Measurements from ENCODE around the gene ARPC2. TPM values are rescaled to one million over a fixed set of nuclear protein-coding genes. Genes with fewer than 3 reads are reported as not detected.

Gene ARPC2
- total and polyA plus RNA-seq, 2 of the 13 experiments (the other 11 are each of a cell fraction or from before 2014, with no cell fraction given): 168 to 303 TPM

DNA sequence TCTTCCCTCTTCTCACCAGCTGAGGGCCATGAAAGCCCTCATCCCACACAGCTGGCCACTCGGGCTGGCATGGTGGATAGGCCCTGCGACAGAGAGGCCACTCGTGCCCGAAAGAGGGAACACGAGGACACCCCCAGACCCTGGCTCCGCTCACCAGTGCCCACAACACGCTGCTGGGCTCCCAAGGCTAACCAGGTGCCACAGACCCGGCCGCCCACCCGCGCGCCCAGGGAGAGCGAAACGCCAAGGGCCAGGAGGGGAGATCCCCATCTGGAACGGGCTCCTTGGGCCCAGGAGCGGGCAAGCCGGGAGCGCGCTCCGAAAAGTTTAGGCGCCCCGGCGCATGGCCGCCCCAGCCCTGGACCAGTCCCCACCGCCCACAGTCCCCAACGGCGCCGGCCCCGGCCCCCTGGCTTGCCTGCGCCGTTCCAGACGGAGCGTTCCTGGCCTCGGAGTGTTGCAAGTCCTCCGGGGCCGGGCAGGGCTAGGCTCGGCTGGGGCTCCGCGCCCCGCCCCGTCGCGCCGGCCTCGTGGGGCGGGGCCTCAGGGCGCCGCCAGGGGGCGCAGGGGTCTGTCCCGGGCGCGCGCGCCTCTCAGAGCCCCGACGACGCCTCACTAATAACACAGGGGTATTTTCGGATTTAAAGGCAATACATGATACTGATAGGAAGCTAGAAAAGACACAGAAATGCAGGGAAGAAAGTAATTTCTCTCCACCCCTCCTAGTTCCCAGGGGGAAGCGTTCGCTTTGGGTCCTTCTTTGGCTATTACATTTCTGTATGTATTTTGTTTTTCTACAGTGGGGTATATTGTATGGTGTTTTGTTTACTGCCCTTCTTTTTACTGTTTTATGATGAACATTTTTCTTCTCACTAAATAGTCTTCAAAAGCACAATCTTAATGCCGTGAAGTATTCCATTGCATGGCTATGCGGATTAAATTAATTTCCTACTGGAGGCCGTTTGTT is 75.3 kb downstream of the ARPC2 start, which contains the start of gene TMBIM1 (continued):
- TF ChIP-seq FOSL2 (CRISPR knock-in tag; IDR thresholded peaks at IDR 0.05) (peak; percentile 21; the same call in 1 of the 2 replicates), SP4 (CRISPR knock-in tag; IDR thresholded peaks at IDR 0.05) (peak; percentile 82), ZBTB8A (CRISPR knock-in tag; IDR thresholded peaks at IDR 0.05; ENCODE audit: borderline replicate concordance, low read depth) (no peak), ZNF230 (CRISPR knock-in tag; IDR thresholded peaks at IDR 0.05) (no peak; the same call in 1 of the 2 replicates), ZNF253 (CRISPR knock-in tag; IDR thresholded peaks at IDR 0.05; ENCODE audit: borderline replicate concordance) (no peak; the same call in 1 of the 2 replicates), STAT5B (CRISPR knock-in tag; IDR thresholded peaks at IDR 0.05) (no peak), SIN3A (IDR thresholded peaks at IDR 0.05; ENCODE audit: borderline replicate concordance, low read depth, low read length) (peak; percentile 61; the same call in 1 of the 2 replicates)
- TF ChIP-seq, protein P1, sequence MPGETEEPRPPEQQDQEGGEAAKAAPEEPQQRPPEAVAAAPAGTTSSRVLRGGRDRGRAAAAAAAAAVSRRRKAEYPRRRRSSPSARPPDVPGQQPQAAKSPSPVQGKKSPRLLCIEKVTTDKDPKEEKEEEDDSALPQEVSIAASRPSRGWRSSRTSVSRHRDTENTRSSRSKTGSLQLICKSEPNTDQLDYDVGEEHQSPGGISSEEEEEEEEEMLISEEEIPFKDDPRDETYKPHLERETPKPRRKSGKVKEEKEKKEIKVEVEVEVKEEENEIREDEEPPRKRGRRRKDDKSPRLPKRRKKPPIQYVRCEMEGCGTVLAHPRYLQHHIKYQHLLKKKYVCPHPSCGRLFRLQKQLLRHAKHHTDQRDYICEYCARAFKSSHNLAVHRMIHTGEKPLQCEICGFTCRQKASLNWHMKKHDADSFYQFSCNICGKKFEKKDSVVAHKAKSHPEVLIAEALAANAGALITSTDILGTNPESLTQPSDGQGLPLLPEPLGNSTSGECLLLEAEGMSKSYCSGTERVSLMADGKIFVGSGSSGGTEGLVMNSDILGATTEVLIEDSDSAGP (CRISPR knock-in tag; IDR thresholded peaks at IDR 0.05; ENCODE audit: borderline replicate concordance): peak; percentile 88
- TF ChIP-seq, protein P2, sequence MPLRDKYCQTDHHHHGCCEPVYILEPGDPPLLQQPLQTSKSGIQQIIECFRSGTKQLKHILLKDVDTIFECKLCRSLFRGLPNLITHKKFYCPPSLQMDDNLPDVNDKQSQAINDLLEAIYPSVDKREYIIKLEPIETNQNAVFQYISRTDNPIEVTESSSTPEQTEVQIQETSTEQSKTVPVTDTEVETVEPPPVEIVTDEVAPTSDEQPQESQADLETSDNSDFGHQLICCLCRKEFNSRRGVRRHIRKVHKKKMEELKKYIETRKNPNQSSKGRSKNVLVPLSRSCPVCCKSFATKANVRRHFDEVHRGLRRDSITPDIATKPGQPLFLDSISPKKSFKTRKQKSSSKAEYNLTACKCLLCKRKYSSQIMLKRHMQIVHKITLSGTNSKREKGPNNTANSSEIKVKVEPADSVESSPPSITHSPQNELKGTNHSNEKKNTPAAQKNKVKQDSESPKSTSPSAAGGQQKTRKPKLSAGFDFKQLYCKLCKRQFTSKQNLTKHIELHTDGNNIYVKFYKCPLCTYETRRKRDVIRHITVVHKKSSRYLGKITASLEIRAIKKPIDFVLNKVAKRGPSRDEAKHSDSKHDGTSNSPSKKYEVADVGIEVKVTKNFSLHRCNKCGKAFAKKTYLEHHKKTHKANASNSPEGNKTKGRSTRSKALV (CRISPR knock-in tag; IDR thresholded peaks at IDR 0.05): no peak
- TF ChIP-seq, protein P3, sequence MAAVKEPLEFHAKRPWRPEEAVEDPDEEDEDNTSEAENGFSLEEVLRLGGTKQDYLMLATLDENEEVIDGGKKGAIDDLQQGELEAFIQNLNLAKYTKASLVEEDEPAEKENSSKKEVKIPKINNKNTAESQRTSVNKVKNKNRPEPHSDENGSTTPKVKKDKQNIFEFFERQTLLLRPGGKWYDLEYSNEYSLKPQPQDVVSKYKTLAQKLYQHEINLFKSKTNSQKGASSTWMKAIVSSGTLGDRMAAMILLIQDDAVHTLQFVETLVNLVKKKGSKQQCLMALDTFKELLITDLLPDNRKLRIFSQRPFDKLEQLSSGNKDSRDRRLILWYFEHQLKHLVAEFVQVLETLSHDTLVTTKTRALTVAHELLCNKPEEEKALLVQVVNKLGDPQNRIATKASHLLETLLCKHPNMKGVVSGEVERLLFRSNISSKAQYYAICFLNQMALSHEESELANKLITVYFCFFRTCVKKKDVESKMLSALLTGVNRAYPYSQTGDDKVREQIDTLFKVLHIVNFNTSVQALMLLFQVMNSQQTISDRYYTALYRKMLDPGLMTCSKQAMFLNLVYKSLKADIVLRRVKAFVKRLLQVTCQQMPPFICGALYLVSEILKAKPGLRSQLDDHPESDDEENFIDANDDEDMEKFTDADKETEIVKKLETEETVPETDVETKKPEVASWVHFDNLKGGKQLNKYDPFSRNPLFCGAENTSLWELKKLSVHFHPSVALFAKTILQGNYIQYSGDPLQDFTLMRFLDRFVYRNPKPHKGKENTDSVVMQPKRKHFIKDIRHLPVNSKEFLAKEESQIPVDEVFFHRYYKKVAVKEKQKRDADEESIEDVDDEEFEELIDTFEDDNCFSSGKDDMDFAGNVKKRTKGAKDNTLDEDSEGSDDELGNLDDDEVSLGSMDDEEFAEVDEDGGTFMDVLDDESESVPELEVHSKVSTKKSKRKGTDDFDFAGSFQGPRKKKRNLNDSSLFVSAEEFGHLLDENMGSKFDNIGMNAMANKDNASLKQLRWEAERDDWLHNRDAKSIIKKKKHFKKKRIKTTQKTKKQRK (IDR thresholded peaks at IDR 0.05; ENCODE audit: low read length): no peak
- TF ChIP-seq, protein P4, sequence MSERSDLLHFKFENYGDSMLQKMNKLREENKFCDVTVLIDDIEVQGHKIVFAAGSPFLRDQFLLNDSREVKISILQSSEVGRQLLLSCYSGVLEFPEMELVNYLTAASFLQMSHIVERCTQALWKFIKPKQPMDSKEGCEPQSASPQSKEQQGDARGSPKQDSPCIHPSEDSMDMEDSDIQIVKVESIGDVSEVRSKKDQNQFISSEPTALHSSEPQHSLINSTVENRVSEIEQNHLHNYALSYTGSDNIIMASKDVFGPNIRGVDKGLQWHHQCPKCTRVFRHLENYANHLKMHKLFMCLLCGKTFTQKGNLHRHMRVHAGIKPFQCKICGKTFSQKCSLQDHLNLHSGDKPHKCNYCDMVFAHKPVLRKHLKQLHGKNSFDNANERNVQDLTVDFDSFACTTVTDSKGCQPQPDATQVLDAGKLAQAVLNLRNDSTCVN (CRISPR knock-in tag; IDR thresholded peaks at IDR 0.05; ENCODE audit: borderline replicate concordance): peak; percentile 31; the same call in 1 of the 2 replicates
- TF ChIP-seq, protein P5, sequence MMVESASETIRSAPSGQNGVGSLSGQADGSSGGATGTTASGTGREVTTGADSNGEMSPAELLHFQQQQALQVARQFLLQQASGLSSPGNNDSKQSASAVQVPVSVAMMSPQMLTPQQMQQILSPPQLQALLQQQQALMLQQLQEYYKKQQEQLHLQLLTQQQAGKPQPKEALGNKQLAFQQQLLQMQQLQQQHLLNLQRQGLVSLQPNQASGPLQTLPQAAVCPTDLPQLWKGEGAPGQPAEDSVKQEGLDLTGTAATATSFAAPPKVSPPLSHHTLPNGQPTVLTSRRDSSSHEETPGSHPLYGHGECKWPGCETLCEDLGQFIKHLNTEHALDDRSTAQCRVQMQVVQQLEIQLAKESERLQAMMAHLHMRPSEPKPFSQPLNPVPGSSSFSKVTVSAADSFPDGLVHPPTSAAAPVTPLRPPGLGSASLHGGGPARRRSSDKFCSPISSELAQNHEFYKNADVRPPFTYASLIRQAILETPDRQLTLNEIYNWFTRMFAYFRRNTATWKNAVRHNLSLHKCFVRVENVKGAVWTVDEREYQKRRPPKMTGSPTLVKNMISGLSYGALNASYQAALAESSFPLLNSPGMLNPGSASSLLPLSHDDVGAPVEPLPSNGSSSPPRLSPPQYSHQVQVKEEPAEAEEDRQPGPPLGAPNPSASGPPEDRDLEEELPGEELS (CRISPR knock-in tag; IDR thresholded peaks at IDR 0.05): no peak; the same call in 1 of the 2 replicates
- TF ChIP-seq, protein P6, sequence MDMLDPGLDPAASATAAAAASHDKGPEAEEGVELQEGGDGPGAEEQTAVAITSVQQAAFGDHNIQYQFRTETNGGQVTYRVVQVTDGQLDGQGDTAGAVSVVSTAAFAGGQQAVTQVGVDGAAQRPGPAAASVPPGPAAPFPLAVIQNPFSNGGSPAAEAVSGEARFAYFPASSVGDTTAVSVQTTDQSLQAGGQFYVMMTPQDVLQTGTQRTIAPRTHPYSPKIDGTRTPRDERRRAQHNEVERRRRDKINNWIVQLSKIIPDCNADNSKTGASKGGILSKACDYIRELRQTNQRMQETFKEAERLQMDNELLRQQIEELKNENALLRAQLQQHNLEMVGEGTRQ (IDR thresholded peaks at IDR 0.05; ENCODE audit: low read depth, low read length): no peak
- TF ChIP-seq, protein P6 (CRISPR knock-in tag; IDR thresholded peaks at IDR 0.05; ENCODE audit: borderline replicate concordance): 0 out of 2 replicates have a peak, but pooled peaks have one; percentile 14
